DMS53 (cell line): ENCODE measurements around the gene PLA2G2D.

ENCODE experiments used
- DNase-seq: peaks from one replicate; lab custom pipeline; 2025; lab: John Stamatoyannopoulos, UW

PLA2G2D gene

DNA sequence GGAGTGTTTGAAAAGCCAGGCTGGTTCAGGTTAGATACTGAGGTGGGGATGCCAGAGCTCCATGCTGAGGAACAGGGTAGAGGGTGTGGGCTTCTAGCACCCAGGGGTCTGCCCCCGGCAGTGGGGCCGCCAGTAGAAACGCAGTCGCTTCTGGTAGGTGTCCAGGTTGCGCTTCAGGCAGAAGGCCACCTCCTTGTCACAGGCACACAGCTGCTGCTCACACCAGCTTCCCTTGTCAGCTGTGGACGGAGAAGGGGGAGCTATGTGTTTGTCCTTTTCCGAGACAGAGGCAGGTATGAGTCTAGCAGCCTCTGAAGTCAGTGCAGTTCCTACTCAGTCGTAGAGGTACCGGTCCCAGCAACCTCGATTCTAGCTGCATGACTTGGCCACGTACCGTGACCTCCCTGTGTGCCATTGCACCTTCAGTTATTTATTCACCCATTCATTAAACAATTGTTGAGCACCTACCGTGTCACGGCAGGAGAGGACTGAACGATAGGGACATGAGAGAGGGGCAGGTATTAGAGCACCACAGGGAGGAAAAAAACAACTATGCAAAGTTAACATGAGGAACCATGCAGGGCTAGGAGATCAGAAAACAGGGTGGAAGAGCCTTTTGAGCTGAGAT, 5.2 kb downstream of the PLA2G2D start:
- no peak for DNase-seq

DNA sequence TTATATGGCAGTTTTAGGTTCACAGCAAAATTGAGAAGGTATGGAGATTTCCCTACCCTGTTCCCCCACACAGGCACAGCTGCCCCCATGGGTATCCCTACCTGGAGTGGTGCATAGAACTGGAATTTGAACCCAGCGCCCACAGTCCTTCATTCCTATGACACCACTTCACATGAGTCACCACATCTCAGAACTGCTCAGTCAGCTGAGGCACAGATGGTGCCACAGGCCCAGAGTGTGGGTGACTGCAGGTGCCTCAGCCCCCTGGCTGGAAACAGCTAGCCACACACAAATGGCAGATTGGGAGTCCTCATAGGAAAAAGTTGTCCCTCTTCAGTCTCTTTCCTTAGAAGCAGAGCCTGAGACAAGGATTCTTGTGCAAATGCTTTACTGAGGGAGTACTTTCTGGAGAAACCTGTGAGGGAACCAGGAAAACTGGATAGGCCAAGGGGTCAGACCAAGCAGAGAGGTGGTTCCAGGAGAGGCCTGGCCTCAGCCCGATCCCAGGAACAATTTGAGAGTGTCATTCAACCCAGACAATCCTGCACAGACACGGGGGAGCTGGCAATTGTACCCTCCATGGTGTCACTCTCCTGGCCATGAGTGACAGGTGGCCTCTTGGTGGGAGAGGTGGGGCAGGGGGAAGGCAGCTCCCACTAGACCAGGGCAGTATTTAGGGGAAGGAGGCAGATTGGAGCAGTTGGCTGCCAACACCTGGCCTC, 6.9 kb downstream of the PLA2G2D start:
- no peak for DNase-seq

DNA sequence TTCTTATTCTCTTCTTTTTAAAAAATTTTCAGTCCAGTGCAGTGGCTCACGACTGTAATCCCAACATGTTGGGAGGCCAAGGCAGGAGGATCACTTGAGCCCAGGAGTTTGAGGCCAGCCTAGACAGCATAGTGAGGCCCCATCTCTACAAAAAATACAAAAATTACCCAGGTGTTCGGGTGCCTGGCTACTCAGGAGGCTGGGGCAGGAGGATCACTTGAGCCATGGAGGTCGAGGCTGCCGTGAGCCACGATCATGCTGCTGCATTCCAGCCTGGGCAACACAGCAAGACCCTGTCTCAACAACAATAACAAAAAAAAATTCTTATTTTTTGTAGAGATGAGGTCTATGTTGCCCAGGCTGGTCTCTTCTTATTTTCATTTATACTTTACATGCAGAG, 7.9 kb downstream of the PLA2G2D start:
- DNase-seq, result no peak

DNA sequence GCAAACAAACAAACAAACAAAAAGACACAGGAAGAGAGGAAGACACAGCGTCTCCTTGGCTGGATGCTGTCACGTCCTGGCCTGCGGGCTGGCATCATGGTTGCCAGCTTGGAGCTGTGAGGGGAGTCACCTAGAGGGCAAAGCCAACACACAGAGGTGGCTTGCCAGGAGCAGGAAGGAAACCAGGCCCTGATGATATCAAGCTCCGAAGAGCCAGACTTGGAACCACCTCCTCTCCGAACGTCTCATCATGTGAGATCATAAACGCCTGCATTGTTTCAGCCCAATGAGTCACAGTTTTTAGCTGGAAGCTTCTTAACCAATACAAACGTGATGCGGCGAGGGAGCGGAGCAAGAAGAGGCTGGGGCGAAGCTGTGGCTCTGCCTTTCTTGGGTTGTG, 8.7 kb downstream of the PLA2G2D start:
- DNase-seq, result no peak

DNA sequence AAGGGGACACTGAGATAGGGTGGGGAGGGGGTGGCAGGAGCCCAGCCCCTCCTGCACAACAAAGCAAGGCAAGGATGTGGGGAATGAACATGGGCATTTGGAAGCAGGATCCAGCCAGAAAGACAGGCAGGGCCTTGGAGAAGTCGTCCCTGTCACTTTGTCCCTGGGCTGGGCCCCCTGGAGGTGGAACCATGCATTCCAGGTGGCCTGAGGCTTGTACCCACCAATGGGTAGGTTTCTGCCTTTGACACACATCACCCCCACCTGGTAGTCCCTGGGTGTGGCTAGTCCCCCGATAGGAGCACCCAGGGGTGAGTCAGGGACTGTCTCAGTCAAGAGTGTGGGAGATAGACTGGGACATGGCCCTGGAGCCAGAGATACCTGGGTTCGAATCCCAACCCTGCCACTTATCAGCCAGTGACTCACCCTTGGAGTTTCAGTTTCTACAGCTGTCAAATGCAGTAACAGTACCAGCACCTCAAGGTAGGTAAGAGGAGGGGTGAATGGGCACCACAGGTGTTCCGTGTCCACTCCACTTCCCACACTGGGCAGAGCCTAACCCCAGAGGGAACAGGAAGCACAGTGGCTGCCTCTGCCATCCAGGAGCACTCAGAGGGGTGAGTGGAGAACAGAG, 10.0 kb downstream of the PLA2G2D start:
- peak; percentile 36 for DNase-seq

DNA sequence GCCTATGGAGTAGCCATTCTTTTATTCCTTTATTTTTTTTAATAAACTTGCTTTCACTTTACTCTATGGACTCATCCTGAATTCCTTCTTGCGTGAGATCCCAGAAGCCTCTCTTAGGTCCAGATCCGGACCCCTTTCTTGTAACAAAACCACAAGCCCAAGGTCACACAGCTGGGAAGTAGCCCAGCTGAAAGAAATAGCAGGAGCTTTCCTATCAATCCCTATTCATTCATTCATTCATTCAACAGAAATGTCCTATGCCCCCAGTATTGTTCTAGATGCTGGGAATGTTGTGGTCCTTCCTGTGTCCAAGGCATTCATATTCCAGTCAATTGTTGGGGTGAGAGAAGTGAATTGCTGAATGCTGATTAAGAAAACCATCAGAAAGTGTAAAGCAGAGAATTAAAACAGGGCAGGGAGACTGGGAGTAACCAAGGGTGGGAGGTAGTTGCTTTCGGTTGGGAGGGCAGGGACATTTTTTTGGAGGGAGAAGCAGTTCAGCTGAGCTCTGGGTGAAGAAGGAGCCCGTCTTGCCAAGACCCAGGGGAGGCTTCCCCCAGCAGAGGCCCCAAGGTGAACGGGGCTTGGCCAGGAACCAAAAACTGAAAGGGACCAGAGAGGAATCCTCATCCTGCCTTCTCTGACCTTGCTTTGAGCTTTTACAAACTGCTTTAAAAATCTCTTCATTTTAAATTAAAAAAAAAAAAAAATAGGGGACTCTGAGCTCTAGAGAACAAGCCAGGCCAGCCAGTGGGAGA, 10.8 kb downstream of the PLA2G2D start:
- DNase-seq, result no peak

DNA sequence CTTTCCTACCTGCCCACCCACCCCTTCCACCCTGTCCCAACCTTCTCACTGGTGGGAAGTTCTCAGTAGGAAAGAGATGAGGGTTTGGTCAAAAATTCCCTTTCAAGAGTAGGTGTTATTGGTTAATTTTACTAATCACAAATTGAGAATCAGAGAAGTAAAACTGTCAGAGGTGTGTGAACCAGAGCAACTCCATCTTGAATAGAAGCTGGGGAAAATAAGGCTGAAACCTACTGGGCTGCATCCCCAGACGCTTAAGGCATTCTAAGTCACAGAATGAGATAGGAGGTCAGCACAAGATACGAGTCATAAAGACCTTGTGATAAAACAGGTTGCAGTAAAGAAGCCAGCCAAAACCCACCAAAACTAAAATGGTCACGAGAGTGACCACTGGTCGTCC, 11.5 kb downstream of the PLA2G2D start:
- no peak for DNase-seq

DNA sequence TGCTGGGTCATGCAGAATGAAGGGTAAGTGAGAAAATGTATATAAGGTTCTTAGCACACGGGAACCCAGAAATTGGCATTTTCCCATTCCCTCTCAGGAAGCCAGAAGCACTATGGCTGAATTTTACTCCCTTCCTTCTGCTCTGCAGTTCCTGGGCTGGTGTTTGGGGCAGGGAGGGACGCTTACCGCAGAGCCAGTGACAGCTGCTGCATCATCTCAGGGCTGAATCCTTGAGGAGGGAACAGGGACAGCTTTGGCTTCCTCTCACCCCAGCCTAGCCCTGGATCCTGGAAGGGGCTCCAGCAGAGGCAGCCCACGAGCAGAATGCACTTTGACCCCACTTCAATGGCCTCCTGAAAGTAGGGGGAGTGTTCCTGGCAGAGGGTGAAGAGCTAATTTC, 12.0 kb downstream of the PLA2G2D start:
- DNase-seq, result no peak

DNA sequence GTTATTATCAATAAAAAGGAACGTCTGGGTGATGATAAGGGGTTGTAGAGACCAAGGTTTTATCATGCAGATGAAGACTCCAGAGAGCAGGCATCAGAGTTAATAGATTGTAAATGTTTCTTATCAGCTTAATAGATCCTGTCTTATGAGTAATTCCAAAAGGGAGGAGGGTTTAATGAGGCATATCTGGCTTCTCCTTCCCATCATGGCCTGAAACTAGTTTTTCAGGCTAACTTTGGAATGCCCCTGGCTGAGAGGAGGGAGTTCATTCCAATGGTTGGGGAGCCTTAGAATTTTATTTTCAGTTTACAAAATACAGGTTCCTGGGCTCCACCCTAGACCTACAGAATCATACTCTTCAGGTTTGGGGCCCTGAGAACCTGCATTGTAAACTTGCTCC, 13.5 kb downstream of the PLA2G2D start:
- DNase-seq, result no peak

DNA sequence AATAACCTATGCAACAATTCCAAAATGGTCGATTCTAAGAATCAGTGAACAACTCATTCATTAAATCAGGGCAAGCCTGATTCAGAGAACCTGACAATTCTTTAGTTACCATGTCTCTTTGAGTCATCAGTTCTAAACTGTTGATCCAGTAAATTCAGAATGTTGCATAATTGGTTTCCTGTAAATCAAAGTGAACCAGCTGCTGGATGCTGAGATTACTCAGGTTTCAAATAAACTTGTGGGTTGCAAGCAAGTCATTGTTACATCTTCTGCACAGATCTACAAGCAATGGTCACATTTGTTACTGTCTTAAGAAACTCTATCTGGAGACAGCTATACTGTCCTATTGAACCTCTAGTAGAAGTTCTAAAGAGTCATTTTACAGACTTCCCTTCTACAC, 16.5 kb downstream of the PLA2G2D start:
- no peak for DNase-seq

DNA sequence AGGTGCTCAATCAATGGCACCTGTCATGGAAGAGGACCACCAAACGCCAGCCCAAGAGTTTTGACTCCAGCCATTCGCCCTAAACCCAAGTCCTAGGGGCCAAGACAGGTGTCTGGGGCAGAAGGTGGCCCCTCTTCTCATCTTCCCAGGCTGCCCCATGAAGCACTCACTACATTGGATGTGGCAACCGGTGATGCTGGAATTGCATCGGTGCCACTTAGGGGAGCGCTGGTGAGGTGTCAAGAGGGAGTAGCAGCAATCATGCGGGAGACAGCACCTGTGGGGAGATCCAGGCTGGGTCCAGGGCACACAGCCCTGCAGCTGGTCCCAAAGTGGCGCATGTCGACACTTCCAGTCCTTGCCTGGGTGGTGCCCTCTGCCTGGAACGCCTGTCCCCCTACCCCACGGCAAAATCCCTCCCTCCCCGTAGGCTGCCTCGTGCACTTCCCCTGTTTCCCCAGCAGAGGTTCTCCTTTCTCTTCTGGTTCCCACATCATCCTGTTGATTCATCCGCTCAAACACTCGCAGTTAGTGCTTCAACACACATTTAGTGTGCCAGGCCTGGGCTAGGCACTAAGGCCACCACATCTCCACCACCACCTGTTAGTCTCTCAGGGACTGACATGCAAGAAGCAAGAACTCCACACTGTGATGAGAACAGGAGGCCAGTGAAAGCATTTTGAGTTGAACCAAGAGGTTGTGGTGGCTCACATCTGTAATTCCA, 18.5 kb downstream of the PLA2G2D start:
- DNase-seq, result peak; percentile 78

DNA sequence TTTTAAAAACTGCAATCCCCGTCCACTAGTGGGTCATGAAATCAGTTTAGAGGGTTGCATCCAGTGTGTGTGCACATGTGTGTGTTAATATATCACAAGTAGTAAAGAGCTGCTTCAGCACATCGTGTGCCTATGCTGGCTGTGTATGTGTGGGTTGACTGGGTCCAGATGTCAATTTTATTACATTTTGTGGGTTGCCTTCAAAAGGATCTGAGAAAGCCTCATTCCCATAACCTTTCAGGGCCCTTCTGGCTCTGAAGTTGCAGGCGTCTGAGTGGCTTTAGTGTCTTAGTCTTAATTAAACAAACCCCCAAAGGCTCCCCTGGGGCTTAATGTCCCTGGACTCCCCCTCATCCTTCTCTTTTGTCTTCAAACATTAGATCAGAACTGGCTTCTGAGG, 19.8 kb downstream of the PLA2G2D start:
- DNase-seq, result no peak

DNA sequence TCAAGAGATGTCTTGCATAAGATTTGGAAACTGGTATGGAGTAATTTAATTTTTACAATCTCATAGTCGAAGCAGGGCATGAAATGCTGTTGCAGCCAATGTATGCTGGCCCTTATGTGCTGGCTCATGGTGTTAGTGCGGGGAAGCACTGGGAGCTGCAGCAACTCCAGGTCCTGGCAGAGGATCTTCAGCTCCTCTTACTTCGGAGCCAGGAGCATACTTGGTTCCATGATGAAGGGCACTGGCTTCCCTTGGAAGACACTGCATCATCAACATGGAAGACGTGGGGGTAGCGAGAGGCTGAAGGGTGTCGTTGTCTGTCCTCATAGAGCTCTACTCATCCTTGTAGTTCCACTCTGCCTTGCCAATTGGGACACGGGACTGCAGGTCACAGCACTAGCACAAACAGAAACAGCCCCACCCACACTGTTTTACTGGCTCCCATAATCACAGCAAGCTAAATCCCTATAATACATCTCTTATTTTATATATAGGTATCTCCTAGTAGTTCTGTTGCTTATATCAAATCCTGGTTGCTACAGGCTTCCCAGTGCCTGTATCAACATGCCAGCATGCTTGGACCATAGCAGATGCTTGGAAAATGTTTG, 22.4 kb downstream of the PLA2G2D start:
- peak; percentile 24 for DNase-seq

DNA sequence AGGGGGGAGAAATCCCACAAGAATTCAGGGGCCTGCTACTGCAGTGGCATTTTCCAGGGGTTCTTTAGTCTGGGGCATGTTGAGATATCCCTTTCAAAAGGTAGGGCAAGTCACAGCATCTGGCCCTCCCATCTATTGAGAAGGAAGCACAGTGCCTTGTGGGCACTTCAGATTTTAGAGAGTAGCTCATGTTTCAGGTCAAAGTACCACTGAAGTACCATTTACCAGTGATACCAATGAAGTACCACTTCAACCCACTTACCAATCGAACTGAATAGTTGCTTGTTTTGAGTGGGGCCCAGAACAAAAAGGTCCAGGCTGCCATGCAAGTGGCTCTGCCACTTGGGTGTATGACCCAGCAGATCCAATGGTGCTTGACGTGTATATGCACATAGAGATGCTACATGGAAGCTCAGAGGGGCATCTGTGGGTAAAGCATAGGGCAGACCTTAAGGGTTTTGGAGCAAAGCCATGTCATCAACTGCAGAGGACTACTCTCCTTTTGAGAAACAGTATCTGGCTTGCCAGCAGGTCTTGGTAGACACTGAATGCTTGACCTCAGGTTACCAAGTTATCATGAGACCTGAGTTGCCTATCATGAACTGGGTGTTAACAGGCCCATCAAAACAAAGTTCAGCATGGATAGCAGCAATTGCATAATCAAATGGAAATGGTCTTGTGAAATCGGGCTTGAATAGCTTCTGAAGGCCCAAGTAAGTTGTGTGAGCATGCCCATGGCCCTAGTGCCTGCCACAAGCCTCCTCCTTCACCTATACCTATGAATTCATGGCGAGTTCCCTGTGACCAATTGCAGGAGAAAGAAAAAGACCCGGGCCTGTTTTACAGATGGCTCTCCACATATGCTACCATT, 23.5 kb downstream of the PLA2G2D start:
- DNase-seq, result peak; percentile 70

DNA sequence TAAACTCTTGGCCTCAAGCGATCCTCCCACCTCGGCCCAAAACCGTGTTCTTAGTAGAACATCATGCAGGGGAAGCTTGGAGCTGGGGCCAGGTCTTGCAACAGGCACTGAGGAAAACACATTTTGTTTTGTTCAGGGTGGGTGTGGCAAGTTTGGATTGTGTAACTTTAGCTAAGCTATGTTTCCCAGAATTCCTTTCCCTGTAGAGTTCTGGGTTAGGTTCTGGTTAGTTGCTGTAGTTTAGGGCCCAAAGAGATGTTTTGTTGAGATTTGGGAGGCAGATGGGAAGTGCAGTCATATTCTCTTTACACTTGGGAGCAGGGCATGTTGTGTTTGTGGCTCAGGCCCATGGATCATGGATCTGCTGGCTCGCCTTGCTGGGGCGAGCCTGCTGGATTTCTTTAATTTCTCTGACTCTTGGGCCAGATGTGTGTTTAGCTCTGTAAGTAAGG, 25.4 kb downstream of the PLA2G2D start:
- DNase-seq, result no peak

DNA sequence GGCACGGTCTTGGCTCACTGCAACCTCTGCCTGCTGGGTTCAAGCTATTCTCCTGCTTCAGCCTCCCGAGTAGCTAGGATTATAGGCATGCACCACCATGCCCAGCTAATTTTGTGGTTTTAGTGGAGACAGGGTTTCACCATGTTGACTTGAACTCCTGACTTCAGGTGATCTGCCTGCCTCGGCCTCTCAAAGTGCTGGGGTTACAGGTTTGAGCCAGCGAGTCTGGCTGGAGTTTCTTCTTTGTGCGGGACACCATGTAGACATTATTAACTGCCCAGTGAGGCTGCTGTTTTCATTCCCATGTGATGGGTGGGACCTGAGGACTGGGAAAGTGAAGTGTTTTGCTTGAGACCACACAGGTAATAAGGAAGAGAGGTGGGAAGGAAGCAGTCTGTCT, 26.0 kb downstream of the PLA2G2D start:
- DNase-seq, result no peak

DNA sequence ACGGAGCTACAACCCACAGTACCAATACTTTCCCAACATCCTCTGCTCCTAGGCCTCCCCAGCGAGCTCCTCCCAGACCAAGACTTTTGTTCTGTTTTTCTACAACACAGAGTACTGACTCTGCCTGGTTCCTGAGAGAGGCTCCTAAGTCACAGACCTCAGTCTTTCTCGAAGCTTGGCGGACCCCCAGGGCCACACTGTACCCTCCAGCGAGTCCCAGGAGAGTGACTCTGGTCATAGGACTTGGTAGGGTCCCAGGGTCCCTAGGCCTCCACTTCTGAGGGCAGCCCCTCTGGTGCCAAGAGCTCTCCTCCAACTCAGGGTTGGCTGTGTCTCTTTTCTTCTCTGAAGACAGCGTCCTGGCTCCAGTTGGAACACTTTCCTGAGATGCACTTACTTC, 28.7 kb downstream of the PLA2G2D start:
- DNase-seq, result no peak

DNA sequence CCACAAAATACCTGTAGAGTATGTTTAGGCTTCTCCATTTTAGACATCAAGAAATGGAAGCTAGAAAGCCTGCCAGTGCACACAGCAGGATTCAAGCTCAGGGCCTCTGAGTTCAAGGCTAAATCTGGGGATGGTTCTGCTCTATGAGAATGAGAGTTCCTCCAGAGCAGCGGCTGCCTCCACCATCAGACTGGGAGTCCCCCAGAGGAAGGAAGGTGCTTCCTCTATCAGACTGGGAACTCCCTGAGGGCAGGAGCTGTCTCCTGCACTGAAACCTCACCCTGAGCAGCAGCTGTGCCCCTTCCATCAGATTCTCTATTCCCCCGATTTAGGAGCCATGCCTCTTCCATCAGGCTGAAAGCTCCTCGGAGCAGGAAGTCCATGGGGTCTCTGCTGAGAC, 29.2 kb downstream of the PLA2G2D start:
- no peak for DNase-seq

DNA sequence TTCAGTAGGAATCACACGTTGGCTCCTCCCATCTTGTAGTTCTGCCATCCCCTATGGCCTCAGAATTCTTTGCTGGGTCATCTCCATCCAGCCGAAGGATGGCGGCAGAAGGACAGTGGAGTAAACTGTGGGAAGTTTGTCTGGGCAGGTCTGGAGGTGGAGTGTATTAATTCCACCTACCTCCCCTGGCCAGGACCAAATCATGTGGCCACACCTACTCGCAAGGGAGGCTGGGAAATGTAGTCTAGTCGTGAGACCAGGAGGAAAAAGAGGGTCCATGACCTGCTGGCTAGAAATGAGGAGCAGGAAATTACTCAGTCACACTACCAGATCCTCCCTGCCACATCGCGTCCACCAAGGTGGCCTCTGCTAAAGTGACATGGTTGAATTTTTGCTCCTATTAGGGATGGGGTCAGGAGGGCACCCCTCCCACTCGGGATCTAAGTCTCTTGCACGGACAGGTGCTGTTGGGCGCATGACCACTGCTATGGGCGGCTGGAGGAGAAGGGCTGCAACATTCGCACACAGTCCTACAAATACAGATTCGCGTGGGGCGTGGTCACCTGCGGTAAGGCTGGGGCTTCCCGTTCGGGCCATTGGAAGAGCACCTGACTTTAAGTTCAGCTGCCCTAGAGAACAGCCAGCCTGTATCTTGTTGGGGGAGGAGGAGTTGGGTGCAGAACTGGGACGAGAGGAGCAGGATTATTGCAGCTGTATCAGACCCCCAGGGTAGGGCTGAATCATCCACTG, 29.8 kb downstream of the PLA2G2D start:
- peak; percentile 21 for DNase-seq

DNA sequence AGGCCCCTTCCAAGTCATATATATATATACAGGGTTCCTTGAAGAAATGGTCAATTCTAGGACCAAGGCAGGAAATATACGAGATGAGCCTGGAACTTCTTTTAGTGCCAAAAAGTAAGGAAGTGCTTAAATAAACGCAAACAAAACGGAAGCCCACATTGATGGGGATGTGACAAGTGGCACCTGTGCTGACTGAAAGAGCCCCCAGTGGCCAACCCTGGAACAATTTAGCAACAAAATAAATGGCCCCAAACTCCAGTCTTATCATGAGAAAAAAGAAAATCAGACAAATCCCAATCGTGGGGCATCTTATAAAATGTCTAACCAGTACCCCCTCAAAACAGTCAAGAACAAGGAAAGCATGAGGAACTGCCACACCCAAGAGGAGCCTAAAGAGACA, 31.7 kb downstream of the PLA2G2D start:
- DNase-seq, result no peak
